Right lobe of liver (tissue), 6 donors: ENCODE results near the gene CEP43. TPM values are rescaled to one million over a fixed set of nuclear protein-coding genes. Genes with fewer than 3 reads are reported as not detected.
A peak's percentile ranks its signal among the peaks of the same experiment; 100 is the strongest.

Experiments
- ATAC-seq, 4 donors: fragments of 200-7000 bp; cut with Tn5 transposase; one replicate each; pipeline ENCODE4 v1.9.1; 2020; ENCODE audit warnings: mild to moderate bottlenecking in 4 of 4, moderate library complexity in 4 of 4
- DNase-seq, 3 donors: peaks; one replicate each; pipeline ENCODE4 v3.0.0-alpha.2; 2020
- H3K27ac ChIP-seq, 3 donors: fragments of 200-600 bp; one replicate each; pipeline ENCODE4 v1.8.0; 2022
- H3K27me3 ChIP-seq, 2 donors: fragments of 200-600 bp; one replicate each; pipeline ENCODE4 v1.8.0; 2022
- H3K36me3 ChIP-seq, 4 donors: fragments of 200-600 bp; sonication (generic) in 1 of 4; one replicate each; pipeline versions ENCODE4 v1.5.1 to v1.8.0; 2017 to 2022; ENCODE audit warnings: control low read depth in 1 of 4
- H3K4me1 ChIP-seq, 4 donors: fragments of 200-600 bp; sonication (generic) in 1 of 4; one replicate each; pipeline versions ENCODE4 v1.5.1 to v1.8.0; 2017 to 2022; ENCODE audit warnings: control low read depth in 1 of 4
- H3K4me3 ChIP-seq, 3 donors: fragments of 200-600 bp; one replicate each; pipeline ENCODE4 v1.8.0; 2022
- H3K9me3 ChIP-seq, 4 donors: fragments of 200-600 bp; sonication (generic) in 1 of 4; one replicate each; pipeline versions ENCODE4 v1.5.1 to v1.8.0; 2017 to 2022; ENCODE audit warnings: control low read depth in 1 of 4
- CTCF ChIP-seq, 4 donors: fragments of 200-600 bp in 3 of 4; fragments of 450-650 bp in 1 of 4; IDR thresholded peaks; one replicate each; pipeline versions ENCODE4 v1.5.1 to v1.8.0; 2016 to 2022; ENCODE audit warnings: antibody characterized with exemption in 4 of 4, mild to moderate bottlenecking in 2 of 4
- POLR2A ChIP-seq: fragments of 450-650 bp; IDR thresholded peaks from one replicate; pipeline ENCODE4 v1.6.1; 2017; ENCODE audit warnings: antibody characterized with exemption, mild to moderate bottlenecking
- whole genome bisulfite sequencing: methylation state at CpG from one replicate; pipeline ENCODE4 v1.1.6; 2018; ENCODE audit warnings: low coverage, low lambda C conversion rate; ENCODE audit not compliant: insufficient coverage; ENCODE audit errors: missing lambda C conversion rate; 5-methylcytosine and 5-hydroxymethylcytosine counted together
- intact Hi-C, 2 donors: fragments of 100-400 bp; cut with DNase I; formaldehyde crosslinking; loops; one replicate each; pipeline versions ENCODE4 v1.11.2 to v1.14.1; 2022
- total RNA-seq, 6 experiments: library from RNA; depleted of rRNA in 2 of 6; stranded (reverse); fragments of >200 nt in 2 of 6; fragmentation: NEBNext Ultra II Directional in 3 of 6; extraction: Animal tissue kit (Norgen Biotek cat#: 25700) in 3 of 6; gene quantifications; one replicate each; pipeline versions ENCODE4 v1.1.0 to v1.2.4, GENCODE V29; 2016 to 2023
- donor health status: DM: no; HTN: yes; CAD: no.
- donor health status: DM: no; HTN: no; CAD: no.
- donor health status: DM: no; HTN: no; CAD: no.
- donor health status: DM: no; HTN: yes; CAD: no.
- donor health status: DM: no; HTN: yes; CAD: no.

The CEP43 gene
- total RNA-seq, 6 experiments from 2014 or later, result 11.7 to 23.5 (median 19.7) TPM

GRCh38 chr6:166966268-166966667 lies 32.9 kb upstream of the CEP43 start:
- no peaks in the 10 kb centered on the region for H3K4me1 ChIP-seq
- H3K36me3 ChIP-seq, result no peaks in the 10 kb centered on the region
- intact Hi-C loops, result no loop called here
- H3K27ac ChIP-seq, result no peak overlapping the region
- TF ChIP-seq POLR2A, result no peak
- no peak for TF ChIP-seq CTCF (IDR thresholded peaks at IDR 0.05)
- no peaks in the 10 kb centered on the region for H3K9me3 ChIP-seq
- no peaks in the 10 kb centered on the region for H3K27me3 ChIP-seq
- ATAC-seq (no peak), DNase-seq (no peak)
- WGBS, result 100% methylated on average over 2 of the region's 2 CpGs
- no peak overlapping the region for H3K4me3 ChIP-seq

- H3K27me3 ChIP-seq, result no peaks in the 10 kb centered on the region
- no peaks in the 10 kb centered on the region for H3K9me3 ChIP-seq
- no peak overlapping the region for H3K27ac ChIP-seq
- no peak overlapping the region for H3K4me3 ChIP-seq
- DNase-seq, result no peak
- 62% methylated on average over 8 of the region's 8 CpGs for WGBS
- H3K4me1 ChIP-seq, result no peaks in the 10 kb centered on the region
- TF ChIP-seq POLR2A (no peak), CTCF (IDR thresholded peaks at IDR 0.05) (no peak)
- intact Hi-C loops, result no loop called here
- ATAC-seq, result no peak
- H3K36me3 ChIP-seq, result no peaks in the 10 kb centered on the region
Measured at GRCh38 chr6:166969390-166970002, 29.7 kb upstream of the CEP43 start.

GRCh38 chr6:166970091-166970490 lies 29.1 kb upstream of the CEP43 start:
- Histone ChIP-seq H3K4me3 (no peak overlapping the region), H3K36me3 (no peaks in the 10 kb centered on the region), H3K4me1 (no peaks in the 10 kb centered on the region), H3K27me3 (no peaks in the 10 kb centered on the region), H3K9me3 (no peaks in the 10 kb centered on the region), H3K27ac (no peak overlapping the region)
- TF ChIP-seq POLR2A, result no peak
- no peak for TF ChIP-seq CTCF (IDR thresholded peaks at IDR 0.05)
- intact Hi-C loops, result no loop called here
- ATAC-seq (no peak), DNase-seq (no peak)

- no peaks in the 10 kb centered on the region for H3K9me3 ChIP-seq
- no peak overlapping the region for H3K27ac ChIP-seq
- H3K4me3 ChIP-seq, result no peak overlapping the region
- DNase-seq, result no peak
- H3K27me3 ChIP-seq, result no peaks in the 10 kb centered on the region
- WGBS, result 92% methylated on average over 6 of the region's 17 CpGs
- H3K36me3 ChIP-seq, result no peaks in the 10 kb centered on the region
- no peak for TF ChIP-seq POLR2A
- TF ChIP-seq CTCF (IDR thresholded peaks at IDR 0.05), result no peak
- intact Hi-C loops, result no loop called here
- ATAC-seq, result peak in 1 of 4 donors; percentile 36
- H3K4me1 ChIP-seq, result no peaks in the 10 kb centered on the region
Measured at GRCh38 chr6:166970776-166971175, 28.4 kb upstream of the CEP43 start.

GRCh38 chr6:166971271-166971670 lies 27.9 kb upstream of the CEP43 start:
- TF ChIP-seq CTCF (IDR thresholded peaks at IDR 0.05), result no peak
- Histone ChIP-seq H3K4me1 (no peaks in the 10 kb centered on the region), H3K36me3 (no peaks in the 10 kb centered on the region), H3K27me3 (no peaks in the 10 kb centered on the region), H3K27ac (no peak overlapping the region), H3K4me3 (no peak overlapping the region), H3K9me3 (no peaks in the 10 kb centered on the region)
- DNase-seq, result no peak
- WGBS, result 89% methylated on average over 7 of the region's 8 CpGs
- no peak for ATAC-seq
- intact Hi-C loops, result no loop called here
